GM18508 (cell line): ENCODE data around the gene BMX.

Experiments used
- ATAC-seq: cut with Tn5 transposase; IDR thresholded peaks from one replicate; pipeline ENCODE4 v1.9.1; 2021; ENCODE audit warnings: moderate number of reproducible peaks; ENCODE audit not compliant: insufficient read depth, unreplicated experiment

BMX gene

GRCh38 chrX:15566244-15566643 lies 65.6 kb downstream of the BMX start:
- no peak for ATAC-seq

- ATAC-seq = no peak
Observed at GRCh38 chrX:15567267-15567666, 66.7 kb downstream of the BMX start.

GRCh38 chrX:15567886-15568616 lies 67.4 kb downstream of the BMX start:
- no peak for ATAC-seq

- no peak for ATAC-seq
Observed at GRCh38 chrX:15570145-15570544, 69.5 kb downstream of the BMX start.

GRCh38 chrX:15574017-15574416 lies 73.4 kb downstream of the BMX start:
- no peak for ATAC-seq

GRCh38 chrX:15576019-15576418 lies 75.4 kb downstream of the BMX start:
- ATAC-seq = no peak

GRCh38 chrX:15579778-15580747 lies 79.5 kb downstream of the BMX start:
- ATAC-seq = no peak

- no peak for ATAC-seq
Observed at GRCh38 chrX:15594371-15594770, 93.8 kb downstream of the BMX start.

- no peak for ATAC-seq
Observed at GRCh38 chrX:15598026-15598425, 97.4 kb downstream of the BMX start.

GRCh38 chrX:15599461-15599860 lies 98.9 kb downstream of the BMX start:
- no peak for ATAC-seq

GRCh38 chrX:15600049-15600448 lies 99.4 kb downstream of the BMX start:
- ATAC-seq = no peak

- no peak for ATAC-seq
Observed at GRCh38 chrX:15600745-15601144, 100.1 kb downstream of the BMX start, which contains the start of gene ACE2. Gene ACE2, minus strand, starts transcription at chrX:15600960. Its CDS starts 49 bp downstream, at chrX:15600911.

GRCh38 chrX:15601932-15602331 lies 101.3 kb downstream of the BMX start:
- ATAC-seq = no peak

- no peak for ATAC-seq
Observed at GRCh38 chrX:15602761-15603160, 102.2 kb downstream of the BMX start.

- ATAC-seq = no peak
Observed at GRCh38 chrX:15605226-15605625, 104.6 kb downstream of the BMX start.
